ENCODE measurements around the gene BCKDHA.
"Not testable (repeated sequence)": the region's sequence is repeated elsewhere in the genome, so short reads cannot be mapped to it uniquely, and the experiment has no call there.

BCKDHA gene

DNA sequence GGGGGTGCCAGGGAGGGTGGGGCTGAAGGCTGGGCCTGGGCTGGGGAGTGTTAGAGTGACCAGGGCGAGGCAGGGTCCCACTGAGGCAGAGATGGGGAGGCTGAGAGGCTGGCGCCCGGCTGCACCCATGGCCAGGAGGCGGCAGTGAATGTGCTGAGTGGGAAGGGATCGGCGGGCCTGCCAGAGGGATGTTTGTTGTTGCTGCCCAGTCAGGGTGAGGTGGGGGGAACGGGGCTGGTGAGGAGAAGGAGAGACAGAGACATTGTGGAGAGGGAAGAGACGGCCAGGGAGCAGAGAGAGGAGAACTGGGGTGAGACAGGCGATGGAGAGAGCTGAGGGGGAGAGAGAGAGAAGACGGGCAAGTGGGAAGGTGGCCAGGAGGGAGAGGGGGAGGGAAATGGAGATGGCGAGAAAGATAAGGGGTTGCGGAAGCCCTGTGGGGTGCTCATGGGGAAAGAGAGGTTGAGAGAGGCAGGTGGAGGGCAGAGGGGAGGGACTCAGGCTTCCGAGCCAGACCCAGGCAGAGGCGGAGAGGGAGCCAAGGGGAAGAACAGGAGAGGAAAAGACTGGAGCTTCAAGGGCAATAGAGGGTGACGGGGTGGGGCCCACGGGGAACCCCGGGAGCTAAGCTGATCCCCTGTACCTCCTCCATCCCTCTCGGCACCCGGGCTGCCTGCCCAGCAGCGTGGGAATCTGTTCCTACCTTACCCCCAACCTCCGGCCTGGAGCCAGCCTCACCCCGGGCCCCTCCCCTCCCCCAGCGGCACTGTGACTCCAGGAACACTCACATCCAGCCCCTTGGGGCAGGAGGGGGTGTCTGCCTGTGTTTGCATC lies 30.2 kb downstream of the BCKDHA start:
- no peak for DNase-seq

DNA sequence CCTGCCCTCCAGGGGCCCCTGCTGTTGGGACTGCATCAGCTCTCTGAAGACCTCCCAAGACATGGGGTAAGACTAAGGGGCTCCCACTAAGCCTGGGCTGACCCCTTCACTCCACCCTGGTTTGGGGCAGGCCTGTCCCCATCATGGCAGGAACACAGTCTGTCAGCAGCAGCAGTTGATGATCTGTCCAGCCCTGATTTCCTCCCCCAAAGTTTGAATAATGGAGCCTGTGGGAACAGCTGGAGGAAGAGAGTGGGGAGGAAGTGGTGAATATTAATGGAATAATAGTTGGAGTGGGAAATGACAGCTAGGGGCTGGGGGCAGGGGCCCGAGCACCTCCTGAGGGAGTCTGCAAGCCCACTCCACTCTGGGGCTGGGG lies 30.9 kb downstream of the BCKDHA start:
- no peak for DNase-seq

DNA sequence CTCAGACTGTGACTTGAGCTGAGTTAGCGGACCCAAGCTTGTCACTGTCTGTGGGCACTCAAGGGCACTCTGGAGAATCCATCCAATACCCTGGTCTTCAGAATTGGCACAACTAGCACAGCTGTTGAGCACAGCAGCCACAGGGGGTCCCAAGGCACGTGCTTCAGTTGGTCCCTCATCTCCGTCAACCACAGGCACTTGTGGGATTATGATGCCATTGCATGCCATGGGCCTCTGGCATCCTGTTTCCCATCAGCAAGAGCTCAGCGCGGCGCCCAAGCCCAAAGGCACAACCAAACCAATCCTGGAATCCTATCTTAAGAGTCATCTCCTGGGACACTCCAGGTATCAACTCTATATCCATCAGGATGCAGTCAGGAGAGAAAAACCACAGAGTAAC lies 33.3 kb downstream of the BCKDHA start:
- DNase-seq: no peak

DNA sequence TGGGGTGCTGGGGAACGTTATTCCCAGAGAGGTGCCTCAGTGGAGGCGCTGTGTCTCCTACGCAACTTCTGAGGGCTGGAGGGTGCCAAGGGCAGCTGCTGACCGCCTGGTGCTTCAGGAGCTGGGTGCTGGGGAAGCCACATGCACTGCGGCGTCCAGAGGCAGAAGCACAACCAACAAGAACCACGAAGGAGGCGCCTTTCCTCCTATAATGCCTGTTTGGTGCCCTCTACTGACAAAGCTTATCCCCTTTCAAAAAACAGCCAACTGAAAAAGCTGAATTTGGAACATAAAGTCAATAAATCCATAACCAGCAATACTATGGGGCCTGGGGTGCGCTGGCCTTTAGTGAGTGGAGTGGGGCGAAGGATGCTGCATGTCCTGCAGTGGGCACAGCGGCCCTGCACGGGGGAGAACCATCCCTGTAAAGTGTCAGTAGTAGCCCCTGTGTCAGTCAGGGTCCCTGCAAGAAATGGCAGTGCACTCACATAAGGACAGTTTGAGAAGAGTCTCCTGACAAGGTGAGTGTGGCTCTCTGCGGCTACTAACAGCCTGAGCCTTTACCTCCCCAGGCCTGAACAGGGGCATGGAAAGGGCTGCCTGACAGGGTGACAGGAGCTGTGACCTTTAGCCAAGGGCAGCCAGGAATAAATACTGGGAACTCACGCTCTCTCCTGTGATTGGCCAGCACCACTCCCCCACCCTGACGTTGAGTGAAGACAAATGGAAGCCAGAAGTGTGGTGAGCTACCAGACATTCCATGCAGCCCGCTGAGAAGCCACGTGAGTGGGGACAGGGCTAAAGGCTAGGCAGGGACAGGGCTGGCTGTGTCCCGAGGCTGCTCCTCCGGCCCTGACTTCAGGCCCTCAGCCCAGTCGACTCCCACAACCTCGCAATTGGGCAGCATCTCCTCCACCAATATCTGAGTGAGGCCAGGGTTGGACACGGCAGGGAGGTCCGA lies 34.1 kb downstream of the BCKDHA start:
- DNase-seq: no peak

GRCh38 chr19:41433171-41433570 lies 35.6 kb downstream of the BCKDHA start:
- no peak for DNase-seq

DNA sequence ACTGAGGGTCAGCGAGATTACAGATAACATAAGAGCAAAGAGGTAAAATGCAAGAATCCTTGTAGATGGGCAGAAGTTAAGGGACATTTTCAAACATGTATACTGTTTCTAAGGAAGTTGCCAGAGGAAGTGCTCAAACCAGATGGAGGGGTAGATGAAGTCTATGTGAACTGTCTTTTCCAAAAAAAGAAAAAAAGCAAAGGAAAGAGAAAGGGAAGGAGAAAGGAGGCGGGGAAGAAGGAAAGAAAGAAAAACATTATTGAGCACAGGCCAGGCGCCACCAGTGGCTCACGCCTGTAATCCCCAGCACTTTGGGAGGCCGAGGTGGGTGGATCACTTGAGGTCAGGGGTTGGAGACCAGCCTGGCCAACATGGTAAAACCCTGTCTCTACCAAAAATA lies 36.8 kb downstream of the BCKDHA start:
- no peak for DNase-seq

DNA sequence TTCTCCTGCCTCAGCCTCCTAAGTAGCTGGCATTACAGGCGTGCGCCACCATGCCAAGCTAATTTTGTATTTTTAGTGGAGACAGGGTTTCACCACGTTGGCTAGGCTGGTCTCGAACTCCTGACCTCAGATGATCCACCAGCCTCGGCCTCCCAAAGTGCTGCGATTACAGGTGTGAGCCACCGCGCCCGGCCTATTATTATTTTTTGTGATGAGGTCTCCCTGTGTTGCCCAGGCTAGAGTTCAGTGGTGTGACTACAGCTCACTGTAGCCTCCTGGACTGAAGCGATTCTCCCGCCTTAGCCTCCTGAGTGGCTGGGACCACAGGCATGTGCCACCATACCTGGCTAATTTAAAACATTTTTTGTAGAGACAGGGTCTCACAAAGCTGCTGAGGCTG lies 37.8 kb downstream of the BCKDHA start:
- not testable (repeated sequence) for DNase-seq

DNA sequence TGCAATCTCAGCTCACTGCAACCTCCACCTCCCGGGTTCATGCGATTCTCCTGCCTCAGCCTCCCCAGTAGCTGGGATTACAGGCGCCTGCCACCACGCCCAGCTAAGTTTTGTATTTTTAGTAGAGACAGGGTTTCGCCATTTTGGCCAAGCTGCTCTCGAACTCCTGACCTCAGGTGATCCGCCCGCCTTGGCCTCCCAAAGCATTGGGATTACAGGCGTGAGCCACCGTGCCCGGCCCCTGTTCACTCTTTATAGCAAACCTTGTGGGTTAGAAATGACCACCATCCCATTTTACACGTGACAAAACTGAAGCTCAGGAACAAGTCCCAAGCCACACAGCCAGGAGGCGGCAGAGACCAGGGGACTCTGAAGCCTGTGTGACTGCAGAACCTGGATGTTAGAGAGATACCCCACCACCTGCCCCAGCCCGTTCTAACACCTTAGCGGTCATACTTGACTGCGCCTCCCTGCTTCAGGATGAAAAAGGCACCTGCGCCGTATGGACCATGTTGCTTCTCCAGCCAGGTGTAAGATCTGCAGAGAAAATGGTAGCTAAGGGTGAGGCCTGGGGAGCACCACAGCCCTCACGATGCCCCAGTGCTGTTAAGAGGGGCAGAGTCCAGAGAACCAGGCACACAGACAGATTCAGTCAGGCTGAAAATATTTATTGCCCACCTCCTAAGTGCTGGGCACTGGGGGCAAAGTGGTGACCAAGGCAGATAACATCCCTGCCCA lies 38.5 kb downstream of the BCKDHA start:
- DNase-seq: no peak

DNA sequence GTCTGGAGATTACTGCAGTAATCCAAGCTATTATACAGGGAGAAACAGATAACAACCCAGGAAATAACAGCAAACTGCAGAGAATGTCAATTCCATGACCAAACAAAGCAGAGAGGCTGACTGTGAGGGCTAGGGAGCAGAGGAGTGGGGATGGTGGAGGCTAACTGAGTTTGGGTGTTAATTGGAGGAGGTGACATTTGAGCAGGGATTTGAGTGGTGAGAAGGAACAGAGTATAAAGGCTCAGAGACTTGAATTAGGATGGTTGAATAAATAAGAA lies 39.0 kb downstream of the BCKDHA start:
- no peak for DNase-seq

DNA sequence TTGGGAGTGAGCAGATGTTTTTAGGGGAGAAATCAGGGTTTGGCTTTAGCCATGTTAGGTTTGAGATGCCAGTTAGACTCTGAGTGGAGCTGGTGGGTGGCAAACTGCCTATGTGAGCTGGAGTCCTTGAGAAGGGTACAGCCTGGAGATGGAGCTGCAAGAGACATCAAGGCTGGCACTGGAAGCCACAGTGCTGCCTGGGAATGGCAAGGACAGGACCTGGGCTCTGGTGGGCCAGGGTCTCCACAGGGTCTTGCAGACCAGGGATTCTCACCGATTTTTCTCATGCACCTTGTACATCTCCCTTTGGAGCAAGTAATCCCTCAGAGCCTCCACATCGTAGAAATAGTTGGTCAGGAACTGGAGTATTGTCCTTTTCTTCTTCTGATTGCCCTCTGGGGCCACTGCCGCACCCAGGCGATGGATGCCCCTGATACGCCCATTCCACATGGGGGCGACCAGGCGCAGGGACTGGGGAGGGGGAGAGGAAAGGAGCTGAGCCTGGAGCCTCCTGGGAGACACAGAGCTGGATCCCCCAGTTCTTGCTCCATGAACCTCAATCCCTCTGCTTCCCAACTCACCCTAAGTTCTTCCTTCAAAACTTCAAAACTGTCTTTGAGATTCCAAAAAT lies 40.4 kb downstream of the BCKDHA start:
- no peak for DNase-seq

- DNase-seq: peak; percentile 82 to 95
Measured at GRCh38 chr19:41439441-41440222, 42.0 kb downstream of the BCKDHA start, which contains the start of gene DMAC2. Gene DMAC2, minus strand, starts transcription at chr19:41439912. Its CDS starts 13 bp downstream, at chr19:41439899.

GRCh38 chr19:41441321-41441945 lies 43.8 kb downstream of the BCKDHA start:
- no peak for DNase-seq

GRCh38 chr19:41442473-41443355 lies 45.1 kb downstream of the BCKDHA start, which contains the start of gene ERICH4:
Gene ERICH4, plus strand, starts transcription at chr19:41443156. Its CDS starts 14 bp downstream, at chr19:41443170.
- DNase-seq: no peak

DNA sequence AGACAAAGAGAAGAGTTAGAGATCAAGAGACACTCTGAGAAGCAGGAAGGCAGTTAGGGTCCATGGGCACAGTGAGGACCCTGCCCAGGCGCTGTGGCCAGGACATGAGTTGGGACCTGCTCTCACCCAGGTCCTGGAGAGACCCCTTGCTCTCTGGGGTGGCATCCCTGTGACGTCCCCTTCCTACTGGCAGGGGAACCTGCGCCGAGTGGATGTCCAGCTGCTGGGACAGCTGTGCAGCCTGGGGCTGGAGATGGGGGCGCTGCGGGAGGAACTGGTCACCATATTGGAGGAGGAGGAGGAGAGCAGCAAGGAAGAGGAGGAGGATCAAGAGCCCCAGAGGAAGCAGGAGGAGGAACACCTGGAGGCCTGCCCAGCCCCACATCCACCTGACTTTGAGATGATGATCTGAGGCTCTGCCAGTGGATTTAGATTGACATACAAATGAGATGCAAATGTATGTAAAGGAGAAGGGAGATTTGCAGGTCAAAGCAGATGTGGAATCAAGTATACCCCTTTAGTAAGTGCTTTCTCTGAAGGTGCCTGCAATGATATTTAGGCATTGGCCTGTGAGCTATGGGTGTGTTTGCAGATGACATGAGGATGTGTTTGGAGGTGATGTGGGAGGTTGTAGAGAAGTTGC lies 46.3 kb downstream of the BCKDHA start:
- DNase-seq: no peak

DNA sequence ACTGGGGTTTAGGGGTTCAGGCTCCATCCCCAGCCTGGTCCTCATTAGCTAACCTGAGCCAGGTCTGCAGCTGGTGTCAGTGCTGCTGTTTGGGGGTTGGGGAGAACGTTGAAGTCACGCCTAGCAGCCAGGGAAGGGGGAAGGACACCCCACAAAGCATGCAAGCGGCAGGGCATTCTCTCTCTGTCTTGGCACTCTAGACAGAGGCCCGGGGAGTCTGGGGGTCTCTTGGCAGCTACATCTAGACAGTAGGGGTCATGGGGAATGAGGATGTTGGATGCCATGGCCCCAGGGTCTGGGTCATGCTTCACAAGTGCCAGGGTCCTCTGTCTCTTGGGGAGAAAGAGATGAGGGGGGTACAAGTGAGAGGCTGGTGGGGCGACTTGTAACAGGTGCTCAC lies 48.0 kb downstream of the BCKDHA start:
- no peak for DNase-seq

GRCh38 chr19:41447732-41448332 lies 50.2 kb downstream of the BCKDHA start:
- no peak for DNase-seq

- DNase-seq: peak in 1 of 2 experiments; percentile 53
Measured at GRCh38 chr19:41449079-41449864, 51.7 kb downstream of the BCKDHA start.

DNA sequence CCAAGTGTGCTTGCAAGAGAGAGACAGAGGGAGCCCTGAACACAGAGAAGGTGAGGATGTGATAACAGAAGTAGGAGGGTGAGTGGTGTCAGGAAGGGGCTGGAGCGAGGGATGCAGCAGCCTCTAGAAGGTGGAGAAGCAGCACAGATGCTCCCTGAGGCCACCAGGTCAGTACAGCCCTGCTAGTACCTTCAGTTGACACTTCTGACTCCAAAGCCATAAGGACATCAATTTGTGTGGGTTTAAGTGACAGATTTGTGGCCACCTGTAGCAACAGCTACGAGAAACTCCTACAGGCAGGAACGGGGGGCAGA lies 52.2 kb downstream of the BCKDHA start:
- DNase-seq: no peak

Measured in cerebellar nuclear complex (tissue), 1 donor.